Stomach (tissue), 9 donors: Measurements from ENCODE around the gene TNNC2. TPM values are rescaled to one million over a fixed set of nuclear protein-coding genes. Genes with fewer than 3 reads are reported as not detected.
A peak's percentile ranks its signal among the peaks of the same experiment; 100 is the strongest.

Source experiments
- DNase-seq, 2 donors: peaks; one replicate each; pipeline versions ENCODE4 v3.0.0 to v3.0.0-alpha.2; 2013 to 2019
- H3K27ac ChIP-seq, 5 donors: fragments of 200-600 bp in 4 of 5; sonication (generic) in 4 of 5; one replicate each; pipeline ENCODE4 v1.5.1; 2013 to 2019; ENCODE audit warnings: mild to moderate bottlenecking in 1 of 5, moderate library complexity in 1 of 5
- H3K27me3 ChIP-seq, 3 donors: fragments of 200-600 bp; sonication (generic); one replicate each; pipeline ENCODE4 v1.5.1; 2017 to 2019; ENCODE audit warnings: mixed run types in 1 of 3
- H3K36me3 ChIP-seq, 4 donors: fragments of 200-600 bp; sonication (generic); 1 replicate in 3 of 4; 2 replicates in 1 of 4; pipeline ENCODE4 v1.5.1; 2016 to 2019
- H3K4me1 ChIP-seq, 4 donors: fragments of 200-600 bp; sonication (generic); one replicate each; pipeline ENCODE4 v1.5.1; 2016 to 2019
- H3K4me3 ChIP-seq, 4 donors: fragments of 200-600 bp; sonication (generic) in 3 of 4; one replicate each; pipeline ENCODE4 v1.5.1; 2016 to 2019; ENCODE audit warnings: mild to moderate bottlenecking in 1 of 4
- H3K9me3 ChIP-seq, 4 donors: fragments of 200-600 bp; sonication (generic); one replicate each; pipeline ENCODE4 v1.5.1; 2016 to 2019
- EP300 ChIP-seq: sonication (generic); formaldehyde crosslinking; IDR thresholded peaks from one replicate; pipeline ENCODE4 v1.6.1; 2017; ENCODE audit warnings: antibody characterized with exemption
- POLR2A ChIP-seq, 4 donors: fragments of 450-650 bp; IDR thresholded peaks; one replicate each; pipeline ENCODE4 v1.6.1; 2016; ENCODE audit warnings: antibody characterized with exemption in 4 of 4, control low read depth in 2 of 4, mild to moderate bottlenecking in 1 of 4, moderate library complexity in 1 of 4
- POLR2AphosphoS5 ChIP-seq, 3 donors: sonication (generic); formaldehyde crosslinking; IDR thresholded peaks; one replicate each; pipeline ENCODE4 v1.6.1; 2016; ENCODE audit warnings: antibody characterized with exemption in 3 of 3
- WGBS, 5 donors: extraction: QIAGEN DNeasy Blood & Tissue Kit in 3 of 5; methylation state at CpG; one replicate each; pipeline versions ENCODE4 v1.1.5 to v1.1.7; 2013 to 2018; 5-methylcytosine and 5-hydroxymethylcytosine counted together
- intact Hi-C: fragments of 100-400 bp; cut with DNase I; formaldehyde crosslinking; loops from one replicate; pipeline ENCODE4 v1.15.1; 2023; ENCODE audit warnings: low total_unique reads
- polyA plus RNA-seq, 3 donors: library from polyadenylated mRNA; stranded (reverse); fragments of 200-250 nt; gene quantifications; one replicate each; pipeline ENCODE4 v1.2.3, GENCODE V29; 2013
- total RNA-seq, 5 donors: library from RNA; depleted of rRNA; stranded (reverse); fragments of >200 nt; gene quantifications; one replicate each; pipeline versions ENCODE4 v1.1.0 to v1.2.3, GENCODE V29; 2014 to 2016
- TF ChIP-seq, protein P1 (sequence below), 7 experiments: fragments of 450-650 bp in 4 of 7; fragments of 200-600 bp in 3 of 7; sonication (generic) in 3 of 7; IDR thresholded peaks; one replicate each; pipeline ENCODE4 v1.5.1; 2016 to 2019; ENCODE audit warnings: antibody characterized with exemption in 7 of 7, control low read depth in 2 of 7, mild to moderate bottlenecking in 1 of 7
- donor health status: healthy with polysubstance abuse.
- donor health status: Bipolar disorder and iron deficiency.
- donor health status: healthy.

TNNC2 gene
- total and polyA plus RNA-seq, 8 donors, result 3.0 to 12.4 (median 4.9) TPM; not detected in 5

DNA sequence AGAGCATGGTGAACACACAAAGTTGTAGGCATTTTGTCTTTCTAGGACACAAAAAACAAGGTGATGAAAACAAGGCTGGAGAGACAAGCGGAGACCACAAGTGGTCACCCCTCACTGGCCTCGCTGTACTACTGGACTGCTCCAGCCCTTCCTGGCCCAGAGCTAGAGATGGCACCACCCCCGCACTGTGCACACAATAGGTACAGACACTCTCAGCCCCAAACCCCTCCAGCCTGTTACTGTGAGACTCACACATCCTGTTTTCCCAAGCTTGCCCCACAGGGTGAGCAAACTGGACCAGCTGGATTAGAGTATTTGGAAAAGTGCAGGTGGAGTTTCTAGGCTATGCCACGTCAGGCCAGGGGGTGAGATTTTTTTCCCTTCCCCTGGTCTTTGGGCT lies 45.5 kb upstream of the TNNC2 start:
- intact Hi-C loops, result no loop called here
- Histone ChIP-seq H3K27ac (no peak overlapping the region), H3K9me3 (no peaks in the 10 kb centered on the region), H3K27me3 (no peaks in the 10 kb centered on the region), H3K36me3 (peaks cover 8 to 22% (median 15%) of the 10 kb centered on the region in 4 donors), H3K4me3 (no peak overlapping the region), H3K4me1 (peaks cover 0 to 1% (median under 1%) of the 10 kb centered on the region in 4 donors)
- no peak for DNase-seq
- WGBS, 5 donors, result 69 to 92% (median 80%) methylated on average over 4 of the region's 4 CpGs
- no peak for TF ChIP-seq POLR2AphosphoS5 (IDR thresholded peaks at IDR 0.05)
- no peak for TF ChIP-seq POLR2A (IDR thresholded peaks at IDR 0.05)
- TF ChIP-seq, protein P1, sequence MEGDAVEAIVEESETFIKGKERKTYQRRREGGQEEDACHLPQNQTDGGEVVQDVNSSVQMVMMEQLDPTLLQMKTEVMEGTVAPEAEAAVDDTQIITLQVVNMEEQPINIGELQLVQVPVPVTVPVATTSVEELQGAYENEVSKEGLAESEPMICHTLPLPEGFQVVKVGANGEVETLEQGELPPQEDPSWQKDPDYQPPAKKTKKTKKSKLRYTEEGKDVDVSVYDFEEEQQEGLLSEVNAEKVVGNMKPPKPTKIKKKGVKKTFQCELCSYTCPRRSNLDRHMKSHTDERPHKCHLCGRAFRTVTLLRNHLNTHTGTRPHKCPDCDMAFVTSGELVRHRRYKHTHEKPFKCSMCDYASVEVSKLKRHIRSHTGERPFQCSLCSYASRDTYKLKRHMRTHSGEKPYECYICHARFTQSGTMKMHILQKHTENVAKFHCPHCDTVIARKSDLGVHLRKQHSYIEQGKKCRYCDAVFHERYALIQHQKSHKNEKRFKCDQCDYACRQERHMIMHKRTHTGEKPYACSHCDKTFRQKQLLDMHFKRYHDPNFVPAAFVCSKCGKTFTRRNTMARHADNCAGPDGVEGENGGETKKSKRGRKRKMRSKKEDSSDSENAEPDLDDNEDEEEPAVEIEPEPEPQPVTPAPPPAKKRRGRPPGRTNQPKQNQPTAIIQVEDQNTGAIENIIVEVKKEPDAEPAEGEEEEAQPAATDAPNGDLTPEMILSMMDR (IDR thresholded peaks at IDR 0.05), result no peak
- no peak for TF ChIP-seq EP300

DNA sequence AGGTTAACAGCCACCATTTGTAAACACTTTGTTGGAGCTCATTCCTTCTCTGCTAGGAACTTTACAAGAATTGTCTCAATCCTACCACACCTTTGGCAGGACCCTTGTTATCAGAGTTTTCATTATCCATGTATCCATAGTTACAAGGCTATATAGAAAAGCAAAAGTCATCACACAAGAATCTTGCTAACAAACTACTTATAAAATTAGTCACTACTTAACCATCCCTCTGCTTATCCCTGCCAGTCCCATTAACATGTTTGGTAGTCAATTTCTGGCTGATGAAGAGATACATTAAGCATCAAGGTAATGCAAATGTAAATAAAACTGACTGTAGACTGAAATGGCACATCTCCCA lies 40.7 kb upstream of the TNNC2 start:
- no peak for DNase-seq
- peaks cover 0 to 5% (median 1%) of the 10 kb centered on the region in 4 donors for H3K36me3 ChIP-seq
- intact Hi-C loops, result no loop called here
- H3K4me3 ChIP-seq, result no peak overlapping the region
- peak overlapping the region in 1 of 5 donors; percentile 2 for H3K27ac ChIP-seq
- H3K9me3 ChIP-seq, result no peaks in the 10 kb centered on the region
- no peaks in the 10 kb centered on the region for H3K27me3 ChIP-seq
- TF ChIP-seq, protein P1 (IDR thresholded peaks at IDR 0.05), result no peak
- TF ChIP-seq EP300, result no peak
- no peak for TF ChIP-seq POLR2AphosphoS5 (IDR thresholded peaks at IDR 0.05)
- no peak for TF ChIP-seq POLR2A (IDR thresholded peaks at IDR 0.05)
- H3K4me1 ChIP-seq, result peaks cover 0 to 8% (median 3%) of the 10 kb centered on the region in 4 donors

DNA sequence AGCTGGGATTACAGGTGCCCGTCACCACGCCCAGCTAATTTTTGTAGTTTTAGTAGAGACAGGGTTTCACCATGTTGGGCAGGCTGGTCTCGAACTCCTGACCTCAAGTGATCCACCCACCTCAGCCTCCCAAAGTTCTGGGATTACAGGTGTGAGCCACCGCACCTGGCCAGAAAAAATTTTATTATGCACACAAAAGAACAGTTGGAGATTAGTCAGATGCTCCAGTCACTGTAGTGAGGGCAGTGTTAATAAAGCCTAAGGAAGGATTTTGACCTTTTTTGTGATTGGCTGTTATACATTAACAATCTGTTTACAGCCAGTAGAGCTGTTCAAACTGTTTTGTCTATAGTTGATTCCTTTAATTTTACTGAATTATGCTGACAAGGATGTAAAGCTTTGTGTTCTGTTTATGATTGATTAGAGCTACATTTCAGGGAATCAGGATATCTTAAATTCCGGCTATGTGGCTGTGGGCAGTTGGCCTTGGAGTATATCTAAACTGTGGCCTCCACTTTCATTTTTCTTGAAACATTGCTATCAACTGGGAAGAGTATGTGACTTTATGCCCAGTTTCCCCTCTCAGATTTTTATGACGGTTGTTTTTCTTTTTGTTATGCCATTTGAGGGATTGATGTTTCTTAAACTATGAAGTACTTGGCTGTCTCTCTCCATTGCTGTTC lies 40.2 kb upstream of the TNNC2 start:
- Histone ChIP-seq H3K4me3 (no peak overlapping the region), H3K27me3 (no peaks in the 10 kb centered on the region), H3K4me1 (peaks cover 0 to 8% (median 3%) of the 10 kb centered on the region in 4 donors), H3K36me3 (no peaks in the 10 kb centered on the region), H3K27ac (peak overlapping the region in 1 of 5 donors; percentile 2), H3K9me3 (no peaks in the 10 kb centered on the region)
- 73 to 81% (median 78%) methylated on average over 6 of the region's 6 CpGs for whole genome bisulfite sequencing, 5 donors
- TF ChIP-seq POLR2A (IDR thresholded peaks at IDR 0.05) (no peak), POLR2AphosphoS5 (IDR thresholded peaks at IDR 0.05) (no peak), EP300 (no peak)
- TF ChIP-seq, protein P1 (IDR thresholded peaks at IDR 0.05), result no peak
- intact Hi-C loops, result no loop called here
- DNase-seq, result no peak

DNA sequence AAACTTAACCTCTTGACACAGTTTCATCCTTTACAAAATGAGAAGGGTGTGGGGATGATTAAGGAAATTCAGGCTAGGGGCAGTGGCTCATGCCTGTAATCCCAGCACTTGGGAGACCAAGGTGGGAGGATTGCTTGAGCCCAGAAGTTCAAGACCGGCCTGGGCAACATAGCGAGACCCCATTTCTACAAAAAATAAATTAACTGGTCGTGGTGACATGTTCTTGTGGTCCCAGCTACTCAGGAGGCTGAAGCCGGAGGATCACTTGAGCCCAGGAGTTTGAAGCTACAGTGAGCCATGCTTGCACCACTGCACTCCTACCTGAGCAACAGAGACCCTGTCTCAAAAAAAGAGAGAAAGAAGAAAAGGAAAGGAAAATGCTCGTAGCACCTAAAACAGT lies 39.3 kb upstream of the TNNC2 start:
- 92 to 98% (median 96%) methylated on average over 5 of the region's 5 CpGs for WGBS, 5 donors
- Histone ChIP-seq H3K27ac (no peak overlapping the region), H3K27me3 (no peaks in the 10 kb centered on the region), H3K4me1 (peaks cover under 1 to 8% (median 5%) of the 10 kb centered on the region in 4 donors), H3K36me3 (no peaks in the 10 kb centered on the region), H3K9me3 (no peaks in the 10 kb centered on the region), H3K4me3 (no peak overlapping the region)
- no peak for TF ChIP-seq EP300
- no peak for TF ChIP-seq POLR2AphosphoS5 (IDR thresholded peaks at IDR 0.05)
- TF ChIP-seq, protein P1 (IDR thresholded peaks at IDR 0.05), result no peak
- TF ChIP-seq POLR2A (IDR thresholded peaks at IDR 0.05), result no peak
- intact Hi-C loops, result no loop called here
- no peak for DNase-seq
